ENCODE data around the gene MFSD12.

- TF ChIP-seq POLR2A (IDR thresholded peaks at IDR 0.05), result peak in 1 of 2 donors; percentile 19
- no peak for TF ChIP-seq CTCF (IDR thresholded peaks at IDR 0.05 in 4 of 5, conservative IDR thresholded peaks at IDR 0.05 in 1 of 5)
These were observed 49.4 kb upstream of the MFSD12 start, which contains the start of gene TBXA2R for GRCh38 chr19:3606690-3607289.
